A673 (cell line): ENCODE data around the gene MYO1H.

Source experiments
- EZH2 ChIP-seq: fragments of 200-600 bp; sonication (generic); IDR thresholded peaks from 2 replicates; pipeline ENCODE4 v1.6.1; 2017; ENCODE audit warnings: borderline replicate concordance, low read depth, mild to moderate bottlenecking, mixed read lengths, antibody characterized with exemption, low read length; ENCODE audit not compliant: poor library complexity, severe bottlenecking
- TF ChIP-seq, protein P1 (sequence below): fragments of 300-800, 200-600 bp; sonication (generic); conservative IDR thresholded peaks from 2 replicates; pipeline ENCODE4 v1.5.1; 2017; ENCODE audit warnings: low read depth, mild to moderate bottlenecking, antibody characterized with exemption, low read length, moderate library complexity, mixed read lengths

GRCh38 chr12:109482491-109482890 lies 134.8 kb downstream of the MYO1H start:
- TF ChIP-seq EZH2, result no peak
- TF ChIP-seq, protein P1, sequence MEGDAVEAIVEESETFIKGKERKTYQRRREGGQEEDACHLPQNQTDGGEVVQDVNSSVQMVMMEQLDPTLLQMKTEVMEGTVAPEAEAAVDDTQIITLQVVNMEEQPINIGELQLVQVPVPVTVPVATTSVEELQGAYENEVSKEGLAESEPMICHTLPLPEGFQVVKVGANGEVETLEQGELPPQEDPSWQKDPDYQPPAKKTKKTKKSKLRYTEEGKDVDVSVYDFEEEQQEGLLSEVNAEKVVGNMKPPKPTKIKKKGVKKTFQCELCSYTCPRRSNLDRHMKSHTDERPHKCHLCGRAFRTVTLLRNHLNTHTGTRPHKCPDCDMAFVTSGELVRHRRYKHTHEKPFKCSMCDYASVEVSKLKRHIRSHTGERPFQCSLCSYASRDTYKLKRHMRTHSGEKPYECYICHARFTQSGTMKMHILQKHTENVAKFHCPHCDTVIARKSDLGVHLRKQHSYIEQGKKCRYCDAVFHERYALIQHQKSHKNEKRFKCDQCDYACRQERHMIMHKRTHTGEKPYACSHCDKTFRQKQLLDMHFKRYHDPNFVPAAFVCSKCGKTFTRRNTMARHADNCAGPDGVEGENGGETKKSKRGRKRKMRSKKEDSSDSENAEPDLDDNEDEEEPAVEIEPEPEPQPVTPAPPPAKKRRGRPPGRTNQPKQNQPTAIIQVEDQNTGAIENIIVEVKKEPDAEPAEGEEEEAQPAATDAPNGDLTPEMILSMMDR, result no peak
